ENCODE measurements around the gene CLIP3.
A peak's percentile ranks its signal among the peaks of the same experiment; 100 is the strongest.
"Not testable (repeated sequence)": the region's sequence is repeated elsewhere in the genome, so short reads cannot be mapped to it uniquely, and the experiment has no call there.

Gene CLIP3

DNA sequence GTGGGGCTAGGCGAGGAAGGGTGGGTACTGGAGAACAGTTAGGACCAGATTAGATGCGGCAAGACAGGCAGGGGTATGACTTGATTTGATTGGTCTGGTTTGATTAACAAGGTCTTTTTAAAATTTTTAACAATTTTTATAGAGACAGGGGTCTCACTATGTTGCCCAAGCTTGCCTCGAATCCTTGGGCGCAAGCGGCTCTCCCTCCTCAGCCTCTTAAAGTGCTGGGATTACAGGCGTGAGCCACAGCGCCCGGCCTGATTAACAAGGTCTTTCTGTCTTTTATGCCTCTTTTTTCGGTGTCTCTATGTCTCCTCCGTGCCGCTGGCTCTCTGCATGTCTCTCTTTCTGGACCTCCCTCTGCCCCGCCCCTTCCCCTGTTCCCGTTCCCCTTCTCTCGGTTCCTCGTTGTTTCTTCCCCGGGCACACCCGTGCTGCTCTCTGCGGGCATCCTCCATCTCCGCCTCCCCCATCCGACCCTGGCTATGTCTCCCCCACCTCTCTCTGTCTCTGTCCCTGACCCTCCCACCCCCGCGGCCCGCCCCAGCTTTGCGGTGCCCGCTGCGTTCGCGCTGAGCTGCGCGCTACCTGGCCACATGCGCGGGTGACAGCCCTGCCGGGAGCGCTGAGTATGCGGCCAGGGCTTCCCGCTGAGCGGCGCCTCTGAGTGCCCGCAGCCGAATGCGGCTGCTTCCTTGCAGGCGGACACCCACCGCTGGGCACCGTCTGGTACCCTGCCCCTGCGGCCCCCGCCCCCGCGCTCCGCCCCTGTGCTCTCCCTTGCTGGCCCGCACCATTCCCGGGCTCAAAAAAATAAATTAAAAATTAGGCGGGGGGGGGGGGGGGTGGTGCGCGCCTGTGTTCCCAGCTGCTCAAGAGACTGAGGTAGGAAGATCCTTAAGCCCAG is 45.8 kb downstream of the CLIP3 start:
- peak overlapping the region; percentile 49 for H3K27ac ChIP-seq
- no peak for TF ChIP-seq ZFX (IDR thresholded peaks at IDR 0.05; ENCODE audit: borderline replicate concordance)
- TF ChIP-seq, protein P1, sequence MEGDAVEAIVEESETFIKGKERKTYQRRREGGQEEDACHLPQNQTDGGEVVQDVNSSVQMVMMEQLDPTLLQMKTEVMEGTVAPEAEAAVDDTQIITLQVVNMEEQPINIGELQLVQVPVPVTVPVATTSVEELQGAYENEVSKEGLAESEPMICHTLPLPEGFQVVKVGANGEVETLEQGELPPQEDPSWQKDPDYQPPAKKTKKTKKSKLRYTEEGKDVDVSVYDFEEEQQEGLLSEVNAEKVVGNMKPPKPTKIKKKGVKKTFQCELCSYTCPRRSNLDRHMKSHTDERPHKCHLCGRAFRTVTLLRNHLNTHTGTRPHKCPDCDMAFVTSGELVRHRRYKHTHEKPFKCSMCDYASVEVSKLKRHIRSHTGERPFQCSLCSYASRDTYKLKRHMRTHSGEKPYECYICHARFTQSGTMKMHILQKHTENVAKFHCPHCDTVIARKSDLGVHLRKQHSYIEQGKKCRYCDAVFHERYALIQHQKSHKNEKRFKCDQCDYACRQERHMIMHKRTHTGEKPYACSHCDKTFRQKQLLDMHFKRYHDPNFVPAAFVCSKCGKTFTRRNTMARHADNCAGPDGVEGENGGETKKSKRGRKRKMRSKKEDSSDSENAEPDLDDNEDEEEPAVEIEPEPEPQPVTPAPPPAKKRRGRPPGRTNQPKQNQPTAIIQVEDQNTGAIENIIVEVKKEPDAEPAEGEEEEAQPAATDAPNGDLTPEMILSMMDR (IDR thresholded peaks at IDR 0.05), result no peak

DNA sequence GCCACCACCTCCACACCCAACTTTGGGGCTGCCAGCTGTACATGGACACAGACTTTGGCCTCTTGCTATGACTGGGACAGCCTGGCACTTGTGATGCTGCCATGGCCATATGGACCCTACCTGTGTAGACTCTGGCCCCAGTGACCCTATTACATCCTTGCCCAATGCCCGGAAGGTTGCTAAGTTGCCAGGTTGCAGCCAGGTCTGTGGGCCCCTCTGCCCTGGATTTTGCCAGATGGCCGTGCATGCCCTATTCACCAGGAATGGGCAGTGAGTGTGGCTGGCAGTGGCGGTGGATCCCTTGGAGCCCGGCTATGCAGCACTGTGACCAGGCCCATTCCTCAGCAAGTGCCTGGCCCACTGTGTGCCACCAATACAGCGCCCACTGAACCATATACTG is 46.6 kb downstream of the CLIP3 start:
- H3K27ac ChIP-seq, result no peak overlapping the region
- TF ChIP-seq, protein P1 (IDR thresholded peaks at IDR 0.05), result no peak
- TF ChIP-seq ZFX (IDR thresholded peaks at IDR 0.05; ENCODE audit: borderline replicate concordance), result no peak

DNA sequence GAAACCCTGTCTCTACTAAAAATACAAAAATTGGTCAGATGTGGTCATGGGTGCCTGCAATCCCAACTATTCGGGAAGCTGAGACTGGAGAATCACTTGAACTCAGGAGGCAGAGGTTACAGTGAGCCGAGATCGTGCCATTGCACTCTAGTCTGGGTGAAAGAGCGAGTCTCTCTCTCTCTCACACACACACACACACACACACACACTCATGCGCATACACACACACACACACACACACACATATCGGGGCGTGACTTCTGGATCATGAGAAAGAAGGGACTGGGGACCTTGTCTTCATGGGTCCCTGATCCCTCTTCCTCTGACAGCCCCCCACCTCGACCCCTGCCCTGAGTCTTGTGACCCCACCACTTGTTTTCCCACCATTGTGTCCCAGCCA is 49.5 kb downstream of the CLIP3 start:
- no peak overlapping the region for H3K27ac ChIP-seq
- TF ChIP-seq, protein P1 (IDR thresholded peaks at IDR 0.05), result no peak
- no peak for TF ChIP-seq ZFX (IDR thresholded peaks at IDR 0.05; ENCODE audit: borderline replicate concordance)

DNA sequence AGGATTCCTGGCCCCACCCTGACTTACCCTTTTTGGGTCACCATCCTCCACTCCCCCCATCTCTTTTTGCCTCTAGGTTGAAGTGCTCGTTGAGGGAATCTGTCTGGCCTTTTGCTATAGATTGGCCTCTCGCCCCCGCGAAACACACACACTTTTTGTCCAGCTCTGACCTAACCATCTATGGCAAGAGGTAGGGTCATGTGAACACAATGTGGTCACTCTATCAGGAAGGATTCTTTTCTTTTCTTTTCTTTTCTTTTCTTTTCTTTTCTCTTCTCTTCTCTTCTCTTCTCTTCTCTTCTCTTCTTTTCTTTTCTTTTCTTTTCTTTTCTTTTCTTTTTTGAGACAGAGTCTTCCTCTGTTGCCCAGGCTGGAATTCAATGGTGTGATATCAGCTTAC is 51.7 kb downstream of the CLIP3 start:
- H3K27ac ChIP-seq, result not testable (repeated sequence)

DNA sequence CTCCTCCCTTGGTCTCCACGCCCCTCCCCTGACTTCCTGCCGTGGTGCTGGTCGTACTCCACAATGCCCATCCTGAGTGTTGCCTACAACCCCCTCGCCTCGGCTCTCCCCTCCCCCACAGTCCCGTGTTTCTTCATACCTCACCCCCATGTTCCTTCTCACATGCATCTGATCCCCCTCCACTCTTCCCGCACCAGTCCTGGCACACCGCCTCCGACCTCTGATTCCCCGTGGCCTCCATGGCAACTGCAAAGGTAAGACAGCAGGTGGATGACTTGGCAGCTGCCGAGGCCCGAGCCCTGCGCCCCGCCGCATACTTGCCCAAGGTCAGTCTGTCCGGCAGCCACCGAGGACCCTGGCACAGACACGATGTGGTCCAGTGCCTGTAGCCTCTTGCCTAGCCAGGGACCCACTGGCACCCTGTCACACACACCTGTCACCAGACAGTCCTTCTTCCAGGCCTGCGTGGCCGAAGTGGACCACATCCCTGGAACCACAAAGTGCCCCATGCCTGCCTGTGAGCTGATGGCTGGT is 53.8 kb downstream of the CLIP3 start:
- TF ChIP-seq ZFX (IDR thresholded peaks at IDR 0.05; ENCODE audit: borderline replicate concordance), result no peak
- TF ChIP-seq, protein P1 (IDR thresholded peaks at IDR 0.05), result no peak
- H3K27ac ChIP-seq, result no peak overlapping the region

DNA sequence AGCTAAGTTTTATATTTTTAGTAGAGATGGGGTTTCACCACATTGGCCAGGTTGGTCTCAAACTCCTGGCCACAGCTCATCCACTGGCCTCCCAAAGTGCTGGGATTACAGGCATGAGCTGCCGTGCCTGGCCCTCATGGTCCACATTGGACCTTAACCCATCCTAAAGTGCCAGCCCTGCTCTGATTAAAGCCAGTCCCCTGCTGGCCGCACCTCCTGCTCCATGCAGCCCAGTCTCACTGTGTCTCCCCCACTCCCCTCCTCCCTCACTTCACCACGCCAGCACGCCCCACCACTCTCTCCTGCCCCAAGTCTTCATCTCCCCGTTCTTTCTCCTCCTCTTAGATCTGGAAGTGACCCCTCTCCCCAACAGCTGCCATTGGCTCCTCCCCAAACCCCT is 54.4 kb downstream of the CLIP3 start:
- H3K27ac ChIP-seq, result no peak overlapping the region
- TF ChIP-seq, protein P1 (IDR thresholded peaks at IDR 0.05), result no peak
- TF ChIP-seq ZFX (IDR thresholded peaks at IDR 0.05; ENCODE audit: borderline replicate concordance), result no peak

DNA sequence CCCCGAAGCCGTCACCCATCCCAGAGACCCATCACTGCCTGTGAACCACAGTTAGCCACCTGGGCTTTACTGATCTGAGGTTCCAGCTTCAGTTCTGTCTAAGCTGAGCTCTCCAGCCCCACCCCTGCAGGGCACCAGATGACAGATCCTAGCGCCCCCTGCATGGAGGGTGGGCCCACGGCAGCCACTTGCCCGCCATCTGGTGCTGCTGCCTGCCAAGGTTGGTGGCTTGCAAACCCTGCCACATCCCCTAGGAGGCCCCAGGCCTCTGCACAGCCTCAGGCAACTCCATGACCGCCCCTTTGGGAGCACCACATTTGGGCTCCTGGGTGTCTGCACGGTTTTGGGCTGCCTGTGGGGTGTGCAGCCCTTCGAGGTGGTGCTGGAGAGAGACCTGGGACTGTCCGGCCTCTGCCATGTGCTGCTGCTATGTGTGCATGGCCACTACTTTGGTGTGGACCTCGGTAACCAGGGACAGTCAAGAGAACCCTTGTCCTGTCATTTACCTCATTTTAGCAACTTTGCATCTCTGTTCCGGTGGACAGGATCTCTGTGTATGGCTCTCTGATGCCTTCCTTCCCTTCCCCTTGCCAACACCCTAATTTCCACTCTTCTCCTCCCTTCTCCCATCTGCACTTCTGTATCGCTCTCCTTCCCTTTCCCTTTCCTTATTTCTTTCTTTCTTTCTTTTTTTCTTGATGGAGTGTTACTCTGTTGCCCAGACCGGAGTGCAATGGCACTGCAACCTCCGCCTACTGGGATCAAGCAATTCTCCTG is 55.0 kb downstream of the CLIP3 start:
- TF ChIP-seq, protein P1 (IDR thresholded peaks at IDR 0.05), result peak; percentile 17
- no peak for TF ChIP-seq ZFX (IDR thresholded peaks at IDR 0.05; ENCODE audit: borderline replicate concordance)
- H3K27ac ChIP-seq, result no peak overlapping the region
